ENCODE data around the gene MXD1. TPM values are rescaled to one million over a fixed set of nuclear protein-coding genes. Genes with fewer than 3 reads are reported as not detected.
A peak's percentile ranks its signal among the peaks of the same experiment; 100 is the strongest.

Gene MXD1
- polyA plus RNA-seq, 3 donors: 83.1 to 247 (median 112) TPM

- H3K4me3 Mint-ChIP-seq: no peak overlapping the region
- Histone ChIP-seq H3K27me3 (ENCODE audit: control insufficient read depth in 2 of 2, insufficient read depth in 2 of 2, low read length in 2 of 2) (no peaks in the 10 kb centered on the region), H3K9me3 (replicated peaks in 1 of 2; ENCODE audit: control insufficient read depth in 1 of 2, insufficient read depth in 1 of 2, low read length in 2 of 2) (no peaks in the 10 kb centered on the region), H3K79me2 (ENCODE audit: insufficient read depth, low read length) (peaks cover 91% of the 10 kb centered on the region), H2AFZ (ENCODE audit: insufficient read depth, low read depth, low read length, poor library complexity, severe bottlenecking) (no peak overlapping the region), H3K4me3 (replicated peaks in 1 of 3; ENCODE audit: low read depth in 2 of 3, low read length in 3 of 3) (peak overlapping the region in 1 of 3 experiments; percentile 41), H4K20me1 (ENCODE audit: insufficient read depth, low read length) (peaks cover 62% of the 10 kb centered on the region), H3K27ac (ENCODE audit: low read depth in 1 of 2, low read length in 2 of 2) (peak overlapping the region; percentile 57 to 94), H3K36me3 (replicated peaks in 1 of 2; ENCODE audit: control insufficient read depth in 1 of 2, insufficient read depth in 2 of 2, low read length in 2 of 2) (peaks cover 37 to 63% of the 10 kb centered on the region in 2 donors), H3K4me1 (ENCODE audit: control insufficient read depth in 1 of 2, insufficient read depth in 2 of 2, low read length in 2 of 2) (peaks cover 62 to 93% of the 10 kb centered on the region in 2 donors), H3K9ac (ENCODE audit: insufficient read depth, low read length, poor library complexity, severe bottlenecking) (no peak overlapping the region), H3K4me2 (replicated peaks; ENCODE audit: extremely low read depth, low read length, poor library complexity, severe bottlenecking) (peak overlapping the region; percentile 27)
- H3K36me3 Mint-ChIP-seq: peaks cover 73 to 74% of the 10 kb centered on the region in 2 donors
- TF ChIP-seq CTCF (IDR thresholded peaks at IDR 0.05): no peak
- intact Hi-C loops (cut with micrococcal nuclease): loop anchor here in 1 of 2 donors (2.0 kb wide), 1 partner anchor 16 kb away; no protein-coding TSS in a partner anchor
- H3K9me3 Mint-ChIP-seq: peaks cover 0 to 1% (median 0%) of the 10 kb centered on the region in 7 donors
- DNase-seq: no peak
- WGBS (ENCODE audit: insufficient coverage): no CpG with 5 or more reads among the region's 1 CpG
- H3K27ac Mint-ChIP-seq: peak overlapping the region; percentile 77 to 94 (median 92)
- H3K4me1 Mint-ChIP-seq: peaks cover 84% of the 10 kb centered on the region
- no peaks in the 10 kb centered on the region for H3K27me3 Mint-ChIP-seq (ENCODE audit: low read depth in 3 of 3)
These were observed 17.6 kb downstream of the MXD1 start for GRCh38 chr2:69932596-69932922.

- intact Hi-C loops (cut with micrococcal nuclease): loop anchor here in 1 of 2 donors (2.0 kb wide), 1 partner anchor 17 kb away; no protein-coding TSS in a partner anchor
- Mint-ChIP-seq H3K27ac (peak overlapping the region; percentile 77 to 94 (median 91)), H3K4me1 (peaks cover 77% of the 10 kb centered on the region), H3K4me3 (peak overlapping the region; percentile 26 to 45), H3K27me3 (ENCODE audit: low read depth in 3 of 3) (no peaks in the 10 kb centered on the region), H3K9me3 (peaks cover 0 to 1% (median 0%) of the 10 kb centered on the region in 7 donors), H3K36me3 (peaks cover 73 to 74% of the 10 kb centered on the region in 2 donors)
- Histone ChIP-seq H3K79me2 (ENCODE audit: insufficient read depth, low read length) (peaks cover 86% of the 10 kb centered on the region), H3K27ac (ENCODE audit: low read depth in 1 of 2, low read length in 2 of 2) (peak overlapping the region; percentile 44 to 94), H3K4me1 (ENCODE audit: control insufficient read depth in 1 of 2, insufficient read depth in 2 of 2, low read length in 2 of 2) (peaks cover 57 to 85% of the 10 kb centered on the region in 2 donors), H3K27me3 (ENCODE audit: control insufficient read depth in 2 of 2, insufficient read depth in 2 of 2, low read length in 2 of 2) (no peaks in the 10 kb centered on the region), H4K20me1 (ENCODE audit: insufficient read depth, low read length) (peaks cover 69% of the 10 kb centered on the region), H3K9ac (ENCODE audit: insufficient read depth, low read length, poor library complexity, severe bottlenecking) (peak overlapping the region; percentile 51), H3K4me2 (replicated peaks; ENCODE audit: extremely low read depth, low read length, poor library complexity, severe bottlenecking) (peak overlapping the region; percentile 66), H3K36me3 (replicated peaks in 1 of 2; ENCODE audit: control insufficient read depth in 1 of 2, insufficient read depth in 2 of 2, low read length in 2 of 2) (peaks cover 44 to 63% of the 10 kb centered on the region in 2 donors), H3K9me3 (replicated peaks in 1 of 2; ENCODE audit: control insufficient read depth in 1 of 2, insufficient read depth in 1 of 2, low read length in 2 of 2) (no peaks in the 10 kb centered on the region), H2AFZ (ENCODE audit: insufficient read depth, low read depth, low read length, poor library complexity, severe bottlenecking) (no peak overlapping the region), H3K4me3 (replicated peaks in 1 of 3; ENCODE audit: low read depth in 2 of 3, low read length in 3 of 3) (peak overlapping the region in 2 of 3 experiments; percentile 12 to 64)
- DNase-seq: peak in 2 of 3 donors; percentile 77 to 79
- no peak for TF ChIP-seq CTCF (IDR thresholded peaks at IDR 0.05)
These were observed 18.4 kb downstream of the MXD1 start for GRCh38 chr2:69933254-69933828.

Data from CD14-positive monocyte (primary cell).